Epithelial cell of proximal tubule (primary cell): ENCODE data around the gene NFATC3. TPM values are rescaled to one million over a fixed set of nuclear protein-coding genes. Genes with fewer than 3 reads are reported as not detected.

Experiments
- DNase-seq: peaks from one replicate; pipeline ENCODE4 v3.0.0-alpha.2; 2011; ENCODE audit warnings: low read depth
- H3K4me3 ChIP-seq: 2 replicates; pipeline ENCODE4 v1.5.1; 2011; ENCODE audit warnings: low read depth, mild to moderate bottlenecking, low read length
- total RNA-seq: library from RNA; depleted of rRNA; stranded (reverse); fragments of >200 nt; gene quantifications from 2 replicates; pipeline ENCODE4 v1.2.3, GENCODE V29; 2015
- TF ChIP-seq, protein P1 (sequence below): conservative IDR thresholded peaks from 2 replicates; pipeline ENCODE4 v1.5.1; 2012; ENCODE audit warnings: low read depth, mild to moderate bottlenecking, low read length

NFATC3 gene
- total RNA-seq, 1 donor from 2014 or later = 24.7 TPM

DNA sequence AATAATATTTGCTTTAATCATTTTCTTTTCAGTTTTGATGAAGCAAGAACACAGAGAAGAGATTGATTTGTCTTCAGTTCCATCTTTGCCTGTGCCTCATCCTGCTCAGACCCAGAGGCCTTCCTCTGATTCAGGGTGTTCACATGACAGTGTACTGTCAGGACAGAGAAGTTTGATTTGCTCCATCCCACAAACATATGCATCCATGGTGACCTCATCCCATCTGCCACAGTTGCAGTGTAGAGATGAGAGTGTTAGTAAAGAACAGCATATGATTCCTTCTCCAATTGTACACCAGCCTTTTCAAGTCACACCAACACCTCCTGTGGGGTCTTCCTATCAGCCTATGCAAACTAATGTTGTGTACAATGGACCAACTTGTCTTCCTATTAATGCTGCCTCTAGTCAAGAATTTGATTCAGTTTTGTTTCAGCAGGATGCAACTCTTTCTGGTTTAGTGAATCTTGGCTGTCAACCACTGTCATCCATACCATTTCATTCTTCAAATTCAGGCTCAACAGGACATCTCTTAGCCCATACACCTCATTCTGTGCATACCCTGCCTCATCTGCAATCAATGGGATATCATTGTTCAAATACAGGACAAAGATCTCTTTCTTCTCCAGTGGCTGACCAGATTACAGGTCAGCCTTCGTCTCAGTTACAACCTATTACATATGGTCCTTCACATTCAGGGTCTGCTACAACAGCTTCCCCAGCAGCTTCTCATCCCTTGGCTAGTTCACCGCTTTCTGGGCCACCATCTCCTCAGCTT lies 105.8 kb downstream of the NFATC3 start:
- TF ChIP-seq, protein P1, sequence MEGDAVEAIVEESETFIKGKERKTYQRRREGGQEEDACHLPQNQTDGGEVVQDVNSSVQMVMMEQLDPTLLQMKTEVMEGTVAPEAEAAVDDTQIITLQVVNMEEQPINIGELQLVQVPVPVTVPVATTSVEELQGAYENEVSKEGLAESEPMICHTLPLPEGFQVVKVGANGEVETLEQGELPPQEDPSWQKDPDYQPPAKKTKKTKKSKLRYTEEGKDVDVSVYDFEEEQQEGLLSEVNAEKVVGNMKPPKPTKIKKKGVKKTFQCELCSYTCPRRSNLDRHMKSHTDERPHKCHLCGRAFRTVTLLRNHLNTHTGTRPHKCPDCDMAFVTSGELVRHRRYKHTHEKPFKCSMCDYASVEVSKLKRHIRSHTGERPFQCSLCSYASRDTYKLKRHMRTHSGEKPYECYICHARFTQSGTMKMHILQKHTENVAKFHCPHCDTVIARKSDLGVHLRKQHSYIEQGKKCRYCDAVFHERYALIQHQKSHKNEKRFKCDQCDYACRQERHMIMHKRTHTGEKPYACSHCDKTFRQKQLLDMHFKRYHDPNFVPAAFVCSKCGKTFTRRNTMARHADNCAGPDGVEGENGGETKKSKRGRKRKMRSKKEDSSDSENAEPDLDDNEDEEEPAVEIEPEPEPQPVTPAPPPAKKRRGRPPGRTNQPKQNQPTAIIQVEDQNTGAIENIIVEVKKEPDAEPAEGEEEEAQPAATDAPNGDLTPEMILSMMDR = no peak
- DNase-seq = no peak
- no peak overlapping the region for H3K4me3 ChIP-seq

DNA sequence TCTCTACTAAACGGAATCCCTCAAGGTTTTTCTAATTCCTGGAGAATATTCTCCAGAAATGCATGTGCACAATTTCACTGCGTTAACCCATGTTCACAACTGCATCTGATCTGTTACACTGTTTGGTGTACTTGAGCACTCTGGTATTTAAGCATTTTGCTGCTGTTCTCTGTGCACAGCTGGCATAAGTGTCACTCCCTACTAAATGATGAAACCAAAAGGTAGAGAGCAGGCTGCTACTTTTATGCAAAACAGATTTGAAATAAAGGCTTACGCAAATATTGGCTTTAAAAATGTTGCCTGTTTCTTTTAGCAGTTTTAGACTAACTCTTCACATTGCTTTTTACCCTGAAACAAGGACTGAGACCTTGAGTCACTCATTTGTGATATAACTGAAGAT lies 109.1 kb downstream of the NFATC3 start:
- no peak overlapping the region for H3K4me3 ChIP-seq
- no peak for DNase-seq
- TF ChIP-seq, protein P1 = no peak

DNA sequence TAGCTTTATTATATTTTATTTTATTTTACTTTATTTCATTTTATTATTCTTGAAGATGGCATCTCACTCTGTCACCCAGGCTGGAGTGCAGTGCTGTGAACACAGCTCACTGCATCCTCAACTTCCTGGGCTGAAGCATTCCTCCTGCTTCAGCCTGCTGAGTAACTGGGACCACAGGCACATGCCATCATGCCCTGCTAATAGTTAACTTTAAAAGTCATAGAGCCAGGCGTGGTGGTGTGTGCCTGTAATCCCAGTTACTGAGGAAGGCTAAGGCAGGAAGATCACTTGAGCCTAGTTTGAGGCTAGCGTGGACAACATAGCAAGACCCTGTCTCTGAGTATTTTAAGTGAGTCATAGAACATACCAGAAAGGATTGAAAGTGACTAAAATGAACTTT lies 112.1 kb downstream of the NFATC3 start:
- no peak overlapping the region for H3K4me3 ChIP-seq
- DNase-seq = peak; percentile 53
- TF ChIP-seq, protein P1 = no peak

DNA sequence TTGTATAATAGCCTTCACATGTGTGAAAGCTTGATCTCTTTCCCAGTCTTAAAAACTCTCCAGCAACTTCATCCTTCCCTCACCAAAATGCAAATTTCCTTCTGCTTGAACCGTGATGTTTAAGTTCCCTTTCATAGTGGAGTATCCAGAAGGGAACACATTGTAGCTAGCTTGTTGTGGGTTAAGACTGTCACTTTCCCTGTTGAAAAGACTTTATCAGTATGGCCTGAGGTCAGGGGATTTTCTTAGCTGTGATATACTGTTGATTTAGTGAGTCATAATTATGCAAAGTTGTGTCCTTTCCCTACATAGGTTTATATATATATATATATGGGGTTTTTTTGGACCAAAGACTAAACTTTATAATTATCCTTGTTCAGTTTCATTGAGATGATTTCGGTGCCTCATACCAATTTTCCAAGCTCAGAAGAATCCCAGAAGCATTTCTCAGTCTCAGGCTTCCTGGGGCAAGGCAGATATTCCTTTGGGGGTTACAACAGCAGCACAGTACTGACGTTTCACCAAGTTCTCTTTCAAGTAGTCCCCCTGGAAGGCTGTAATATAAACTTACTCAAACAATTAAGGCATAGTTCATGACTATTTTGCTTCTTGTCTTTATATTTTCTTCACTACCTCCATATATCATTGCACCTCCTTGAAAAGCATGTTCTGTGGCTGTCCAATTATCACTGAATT lies 115.1 kb downstream of the NFATC3 start:
- H3K4me3 ChIP-seq = no peak overlapping the region
- TF ChIP-seq, protein P1 = no peak
- no peak for DNase-seq

DNA sequence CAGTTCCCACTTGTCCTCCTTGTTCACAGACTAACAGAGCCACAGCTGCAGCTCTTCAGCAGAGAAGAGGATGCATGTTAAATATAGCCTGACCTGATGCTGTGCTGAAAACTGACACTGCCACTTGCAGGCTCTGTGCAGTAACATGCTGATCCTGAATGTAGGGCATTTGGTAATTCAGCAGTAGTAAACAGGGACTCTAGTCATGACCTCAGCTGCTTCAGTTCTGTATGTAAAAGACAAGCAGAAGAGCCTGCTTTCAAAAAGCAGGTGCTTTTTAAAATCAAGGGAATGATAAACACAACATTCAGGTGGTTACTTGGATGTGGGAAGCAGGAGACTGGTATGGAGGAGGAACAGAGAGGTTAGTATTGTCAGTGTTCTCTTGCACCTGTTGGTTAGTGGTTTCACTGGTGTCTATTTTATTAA lies 116.9 kb downstream of the NFATC3 start:
- no peak overlapping the region for H3K4me3 ChIP-seq
- no peak for DNase-seq
- TF ChIP-seq, protein P1 = no peak

DNA sequence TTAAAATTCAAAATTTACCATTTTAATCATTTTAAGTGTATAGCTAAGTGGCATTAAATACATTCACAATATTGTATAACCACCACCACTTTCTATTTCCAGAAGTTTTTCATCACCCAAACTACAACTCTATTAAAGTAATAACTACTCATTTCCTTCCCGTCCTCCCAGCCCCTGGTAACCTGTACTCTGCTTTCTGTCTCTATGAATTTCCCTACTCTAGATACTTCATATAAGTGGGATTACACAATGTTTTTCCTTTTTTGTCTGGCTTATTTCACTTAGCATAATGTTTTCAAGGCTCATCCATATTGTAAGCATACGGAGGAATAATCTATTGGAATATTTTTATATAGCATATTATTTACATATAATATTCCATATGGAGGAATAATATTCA lies 121.1 kb downstream of the NFATC3 start:
- no peak for DNase-seq
- TF ChIP-seq, protein P1 = no peak
- no peak overlapping the region for H3K4me3 ChIP-seq
